HEK293 (cell line): ENCODE measurements around the gene EFNA2.

Experiments used
- GLIS2 ChIP-seq: fragments of 450-650 bp; formaldehyde crosslinking; IDR thresholded peaks from 2 replicates; pipeline ENCODE4 v1.5.1; 2016; ENCODE audit warnings: missing biosample characterization, missing genetic modification characterization
- KLF7 ChIP-seq: fragments of 450-650 bp; formaldehyde crosslinking; IDR thresholded peaks from 2 replicates; pipeline ENCODE4 v1.5.1; 2016; ENCODE audit warnings: missing biosample characterization, missing genetic modification characterization, borderline replicate concordance
- ZBTB8A ChIP-seq: fragments of 450-650 bp; formaldehyde crosslinking; IDR thresholded peaks from 2 replicates; pipeline ENCODE4 v1.5.1; 2016; ENCODE audit warnings: missing biosample characterization, missing genetic modification characterization
- ZEB2 ChIP-seq: fragments of 450-650 bp; formaldehyde crosslinking; IDR thresholded peaks from 2 replicates; pipeline ENCODE4 v1.5.1; 2016; ENCODE audit warnings: missing biosample characterization, missing genetic modification characterization
- ZNF157 ChIP-seq: fragments of 450-650 bp; formaldehyde crosslinking; IDR thresholded peaks from 2 replicates; pipeline ENCODE4 v1.5.1; 2016; ENCODE audit warnings: missing biosample characterization, missing genetic modification characterization
- ZNF174 ChIP-seq: fragments of 450-650 bp; formaldehyde crosslinking; IDR thresholded peaks from 2 replicates; pipeline ENCODE4 v1.5.0; 2017; ENCODE audit warnings: missing biosample characterization, mild to moderate bottlenecking, missing genetic modification characterization
- ZNF350 ChIP-seq: fragments of 450-650 bp; formaldehyde crosslinking; IDR thresholded peaks from 2 replicates; pipeline ENCODE4 v1.5.0; 2017; ENCODE audit warnings: missing biosample characterization, mild to moderate bottlenecking, missing genetic modification characterization
- ZNF501 ChIP-seq: fragments of 450-650 bp; formaldehyde crosslinking; IDR thresholded peaks from 2 replicates; pipeline ENCODE4 v1.5.1; 2016; ENCODE audit warnings: missing biosample characterization, missing genetic modification characterization
- ZNF510 ChIP-seq: fragments of 450-650 bp; formaldehyde crosslinking; IDR thresholded peaks from 2 replicates; pipeline ENCODE4 v1.5.1; 2018; ENCODE audit warnings: mild to moderate bottlenecking, missing genetic modification characterization, missing biosample characterization; ENCODE audit not compliant: insufficient replicate concordance
- ZNF660 ChIP-seq: fragments of 450-650 bp; IDR thresholded peaks from 2 replicates; pipeline ENCODE4 v1.5.1; 2018; ENCODE audit warnings: missing biosample characterization, mild to moderate bottlenecking, missing genetic modification characterization
- ZNF830 ChIP-seq: fragments of 450-650 bp; IDR thresholded peaks from 2 replicates; pipeline ENCODE4 v1.5.0; 2018; ENCODE audit warnings: missing biosample characterization, missing genetic modification characterization, low read depth, mild to moderate bottlenecking, moderate library complexity
- ZSCAN23 ChIP-seq: fragments of 450-650 bp; formaldehyde crosslinking; IDR thresholded peaks from 2 replicates; pipeline ENCODE4 v1.5.1; 2016; ENCODE audit warnings: missing biosample characterization, missing genetic modification characterization
- ZXDB ChIP-seq: fragments of 450-650 bp; formaldehyde crosslinking; IDR thresholded peaks from 2 replicates; pipeline ENCODE4 v1.5.1; 2016; ENCODE audit warnings: missing biosample characterization, missing genetic modification characterization
- TF ChIP-seq, protein P1 (sequence below): fragments of 450-650 bp; formaldehyde crosslinking; IDR thresholded peaks from 2 replicates; pipeline ENCODE4 v1.5.1; 2016; ENCODE audit warnings: missing biosample characterization, missing genetic modification characterization
- TF ChIP-seq, protein P2 (sequence below): fragments of 450-650 bp; formaldehyde crosslinking; IDR thresholded peaks from 2 replicates; pipeline ENCODE4 v1.5.1; 2016; ENCODE audit warnings: missing biosample characterization, missing genetic modification characterization
- TF ChIP-seq, protein P3 (sequence below): fragments of 450-650 bp; formaldehyde crosslinking; IDR thresholded peaks from 2 replicates; pipeline ENCODE4 v1.5.1; 2016; ENCODE audit warnings: missing biosample characterization, missing genetic modification characterization
- TF ChIP-seq, protein P4 (sequence below): fragments of 450-650 bp; formaldehyde crosslinking; IDR thresholded peaks from 2 replicates; pipeline ENCODE4 v1.5.1; 2016; ENCODE audit warnings: missing biosample characterization, missing genetic modification characterization, low read depth
- TF ChIP-seq, protein P5 (sequence below): fragments of 450-650 bp; formaldehyde crosslinking; IDR thresholded peaks from 2 replicates; pipeline ENCODE4 v1.5.1; 2016; ENCODE audit warnings: missing biosample characterization, missing genetic modification characterization
- TF ChIP-seq, protein P6 (sequence below): fragments of 450-650 bp; formaldehyde crosslinking; IDR thresholded peaks from 2 replicates; pipeline ENCODE4 v1.5.1; 2016; ENCODE audit warnings: missing biosample characterization, missing genetic modification characterization

The EFNA2 gene

DNA sequence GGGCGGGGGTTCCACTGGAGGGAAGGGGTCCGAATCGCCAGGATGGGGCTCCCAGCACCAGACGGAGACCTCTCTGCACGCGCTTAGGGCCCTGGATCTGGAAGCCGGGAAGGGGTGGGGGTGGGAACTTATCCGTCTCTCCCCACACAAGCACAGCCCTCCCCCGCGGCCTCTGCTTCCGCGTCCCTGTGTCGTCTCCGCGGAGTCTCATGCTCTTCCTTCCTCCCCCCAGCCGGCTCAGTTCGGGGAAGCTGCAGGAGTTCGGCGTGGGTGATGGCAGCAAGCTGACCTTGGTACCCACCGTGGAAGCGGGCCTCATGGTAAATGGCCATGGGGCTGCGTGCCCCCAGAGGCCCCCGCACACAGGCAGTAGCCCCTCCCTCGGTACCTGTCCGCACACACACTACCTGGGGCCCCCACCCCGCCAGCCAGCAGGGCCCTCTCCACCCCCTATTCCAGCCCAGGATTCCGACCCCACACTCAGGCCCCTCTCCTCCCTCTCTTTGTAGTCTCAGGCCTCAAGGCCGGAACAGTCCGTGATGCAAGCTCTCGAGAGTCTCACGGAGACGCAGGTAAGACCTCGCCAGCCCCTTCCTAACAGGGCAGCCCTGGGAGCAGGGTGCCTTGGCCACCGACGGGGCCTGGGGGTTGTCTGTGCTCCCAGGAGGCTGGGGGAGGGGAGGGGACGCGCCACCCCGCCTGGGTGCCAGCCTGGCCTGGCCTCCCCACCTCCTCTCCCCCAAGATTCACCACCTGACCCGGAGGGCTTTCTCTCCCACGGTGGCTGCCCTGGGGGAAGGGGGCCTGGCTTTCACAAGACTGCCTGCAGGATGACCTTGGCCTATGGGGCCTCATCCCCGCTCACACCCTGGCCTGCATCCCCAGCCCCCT, 34.1 kb upstream of the EFNA2 start (continued):
- TF ChIP-seq, protein P1, sequence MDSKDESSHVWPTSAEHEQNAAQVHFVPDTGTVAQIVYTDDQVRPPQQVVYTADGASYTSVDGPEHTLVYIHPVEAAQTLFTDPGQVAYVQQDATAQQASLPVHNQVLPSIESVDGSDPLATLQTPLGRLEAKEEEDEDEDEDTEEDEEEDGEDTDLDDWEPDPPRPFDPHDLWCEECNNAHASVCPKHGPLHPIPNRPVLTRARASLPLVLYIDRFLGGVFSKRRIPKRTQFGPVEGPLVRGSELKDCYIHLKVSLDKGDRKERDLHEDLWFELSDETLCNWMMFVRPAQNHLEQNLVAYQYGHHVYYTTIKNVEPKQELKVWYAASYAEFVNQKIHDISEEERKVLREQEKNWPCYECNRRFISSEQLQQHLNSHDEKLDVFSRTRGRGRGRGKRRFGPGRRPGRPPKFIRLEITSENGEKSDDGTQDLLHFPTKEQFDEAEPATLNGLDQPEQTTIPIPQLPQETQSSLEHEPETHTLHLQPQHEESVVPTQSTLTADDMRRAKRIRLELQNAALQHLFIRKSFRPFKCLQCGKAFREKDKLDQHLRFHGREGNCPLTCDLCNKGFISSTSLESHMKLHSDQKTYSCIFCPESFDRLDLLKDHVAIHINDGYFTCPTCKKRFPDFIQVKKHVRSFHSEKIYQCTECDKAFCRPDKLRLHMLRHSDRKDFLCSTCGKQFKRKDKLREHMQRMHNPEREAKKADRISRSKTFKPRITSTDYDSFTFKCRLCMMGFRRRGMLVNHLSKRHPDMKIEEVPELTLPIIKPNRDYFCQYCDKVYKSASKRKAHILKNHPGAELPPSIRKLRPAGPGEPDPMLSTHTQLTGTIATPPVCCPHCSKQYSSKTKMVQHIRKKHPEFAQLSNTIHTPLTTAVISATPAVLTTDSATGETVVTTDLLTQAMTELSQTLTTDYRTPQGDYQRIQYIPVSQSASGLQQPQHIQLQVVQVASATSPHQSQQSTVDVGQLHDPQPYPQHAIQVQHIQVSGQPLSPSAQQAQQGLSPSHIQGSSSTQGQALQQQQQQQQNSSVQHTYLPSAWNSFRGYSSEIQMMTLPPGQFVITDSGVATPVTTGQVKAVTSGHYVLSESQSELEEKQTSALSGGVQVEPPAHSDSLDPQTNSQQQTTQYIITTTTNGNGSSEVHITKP (tag by site-specific recombination): peak; percentile 81
- TF ChIP-seq ZXDB: peak; percentile 35; the same call in 1 of the 2 replicates
- no peak for TF ChIP-seq ZNF350 (tag by site-specific recombination)
- no peak for TF ChIP-seq ZNF157 (tag by site-specific recombination)
- TF ChIP-seq, protein P2, sequence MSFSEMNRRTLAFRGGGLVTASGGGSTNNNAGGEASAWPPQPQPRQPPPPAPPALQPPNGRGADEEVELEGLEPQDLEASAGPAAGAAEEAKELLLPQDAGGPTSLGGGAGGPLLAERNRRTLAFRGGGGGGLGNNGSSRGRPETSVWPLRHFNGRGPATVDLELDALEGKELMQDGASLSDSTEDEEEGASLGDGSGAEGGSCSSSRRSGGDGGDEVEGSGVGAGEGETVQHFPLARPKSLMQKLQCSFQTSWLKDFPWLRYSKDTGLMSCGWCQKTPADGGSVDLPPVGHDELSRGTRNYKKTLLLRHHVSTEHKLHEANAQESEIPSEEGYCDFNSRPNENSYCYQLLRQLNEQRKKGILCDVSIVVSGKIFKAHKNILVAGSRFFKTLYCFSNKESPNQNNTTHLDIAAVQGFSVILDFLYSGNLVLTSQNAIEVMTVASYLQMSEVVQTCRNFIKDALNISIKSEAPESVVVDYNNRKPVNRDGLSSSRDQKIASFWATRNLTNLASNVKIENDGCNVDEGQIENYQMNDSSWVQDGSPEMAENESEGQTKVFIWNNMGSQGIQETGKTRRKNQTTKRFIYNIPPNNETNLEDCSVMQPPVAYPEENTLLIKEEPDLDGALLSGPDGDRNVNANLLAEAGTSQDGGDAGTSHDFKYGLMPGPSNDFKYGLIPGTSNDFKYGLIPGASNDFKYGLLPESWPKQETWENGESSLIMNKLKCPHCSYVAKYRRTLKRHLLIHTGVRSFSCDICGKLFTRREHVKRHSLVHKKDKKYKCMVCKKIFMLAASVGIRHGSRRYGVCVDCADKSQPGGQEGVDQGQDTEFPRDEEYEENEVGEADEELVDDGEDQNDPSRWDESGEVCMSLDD (tag by site-specific recombination): peak; percentile 35
- TF ChIP-seq, protein P3, sequence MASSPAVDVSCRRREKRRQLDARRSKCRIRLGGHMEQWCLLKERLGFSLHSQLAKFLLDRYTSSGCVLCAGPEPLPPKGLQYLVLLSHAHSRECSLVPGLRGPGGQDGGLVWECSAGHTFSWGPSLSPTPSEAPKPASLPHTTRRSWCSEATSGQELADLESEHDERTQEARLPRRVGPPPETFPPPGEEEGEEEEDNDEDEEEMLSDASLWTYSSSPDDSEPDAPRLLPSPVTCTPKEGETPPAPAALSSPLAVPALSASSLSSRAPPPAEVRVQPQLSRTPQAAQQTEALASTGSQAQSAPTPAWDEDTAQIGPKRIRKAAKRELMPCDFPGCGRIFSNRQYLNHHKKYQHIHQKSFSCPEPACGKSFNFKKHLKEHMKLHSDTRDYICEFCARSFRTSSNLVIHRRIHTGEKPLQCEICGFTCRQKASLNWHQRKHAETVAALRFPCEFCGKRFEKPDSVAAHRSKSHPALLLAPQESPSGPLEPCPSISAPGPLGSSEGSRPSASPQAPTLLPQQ (tag by site-specific recombination): peak; percentile 11; the same call in 1 of the 2 replicates
- 0 out of 2 replicates have a peak, but pooled peaks have one; percentile 52 for TF ChIP-seq KLF7
- TF ChIP-seq GLIS2 (tag by site-specific recombination): peak; percentile 88
- no peak for TF ChIP-seq ZNF174 (tag by site-specific recombination)
- TF ChIP-seq ZBTB8A (tag by site-specific recombination): peak; percentile 7; the same call in 1 of the 2 replicates
- TF ChIP-seq, protein P4, sequence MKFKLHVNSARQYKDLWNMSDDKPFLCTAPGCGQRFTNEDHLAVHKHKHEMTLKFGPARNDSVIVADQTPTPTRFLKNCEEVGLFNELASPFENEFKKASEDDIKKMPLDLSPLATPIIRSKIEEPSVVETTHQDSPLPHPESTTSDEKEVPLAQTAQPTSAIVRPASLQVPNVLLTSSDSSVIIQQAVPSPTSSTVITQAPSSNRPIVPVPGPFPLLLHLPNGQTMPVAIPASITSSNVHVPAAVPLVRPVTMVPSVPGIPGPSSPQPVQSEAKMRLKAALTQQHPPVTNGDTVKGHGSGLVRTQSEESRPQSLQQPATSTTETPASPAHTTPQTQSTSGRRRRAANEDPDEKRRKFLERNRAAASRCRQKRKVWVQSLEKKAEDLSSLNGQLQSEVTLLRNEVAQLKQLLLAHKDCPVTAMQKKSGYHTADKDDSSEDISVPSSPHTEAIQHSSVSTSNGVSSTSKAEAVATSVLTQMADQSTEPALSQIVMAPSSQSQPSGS: no peak
- peak; percentile 88 for TF ChIP-seq ZEB2
- TF ChIP-seq, protein P5, sequence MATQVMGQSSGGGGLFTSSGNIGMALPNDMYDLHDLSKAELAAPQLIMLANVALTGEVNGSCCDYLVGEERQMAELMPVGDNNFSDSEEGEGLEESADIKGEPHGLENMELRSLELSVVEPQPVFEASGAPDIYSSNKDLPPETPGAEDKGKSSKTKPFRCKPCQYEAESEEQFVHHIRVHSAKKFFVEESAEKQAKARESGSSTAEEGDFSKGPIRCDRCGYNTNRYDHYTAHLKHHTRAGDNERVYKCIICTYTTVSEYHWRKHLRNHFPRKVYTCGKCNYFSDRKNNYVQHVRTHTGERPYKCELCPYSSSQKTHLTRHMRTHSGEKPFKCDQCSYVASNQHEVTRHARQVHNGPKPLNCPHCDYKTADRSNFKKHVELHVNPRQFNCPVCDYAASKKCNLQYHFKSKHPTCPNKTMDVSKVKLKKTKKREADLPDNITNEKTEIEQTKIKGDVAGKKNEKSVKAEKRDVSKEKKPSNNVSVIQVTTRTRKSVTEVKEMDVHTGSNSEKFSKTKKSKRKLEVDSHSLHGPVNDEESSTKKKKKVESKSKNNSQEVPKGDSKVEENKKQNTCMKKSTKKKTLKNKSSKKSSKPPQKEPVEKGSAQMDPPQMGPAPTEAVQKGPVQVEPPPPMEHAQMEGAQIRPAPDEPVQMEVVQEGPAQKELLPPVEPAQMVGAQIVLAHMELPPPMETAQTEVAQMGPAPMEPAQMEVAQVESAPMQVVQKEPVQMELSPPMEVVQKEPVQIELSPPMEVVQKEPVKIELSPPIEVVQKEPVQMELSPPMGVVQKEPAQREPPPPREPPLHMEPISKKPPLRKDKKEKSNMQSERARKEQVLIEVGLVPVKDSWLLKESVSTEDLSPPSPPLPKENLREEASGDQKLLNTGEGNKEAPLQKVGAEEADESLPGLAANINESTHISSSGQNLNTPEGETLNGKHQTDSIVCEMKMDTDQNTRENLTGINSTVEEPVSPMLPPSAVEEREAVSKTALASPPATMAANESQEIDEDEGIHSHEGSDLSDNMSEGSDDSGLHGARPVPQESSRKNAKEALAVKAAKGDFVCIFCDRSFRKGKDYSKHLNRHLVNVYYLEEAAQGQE (tag by site-specific recombination): peak; percentile 4; the same call in 1 of the 2 replicates
- TF ChIP-seq, protein P6, sequence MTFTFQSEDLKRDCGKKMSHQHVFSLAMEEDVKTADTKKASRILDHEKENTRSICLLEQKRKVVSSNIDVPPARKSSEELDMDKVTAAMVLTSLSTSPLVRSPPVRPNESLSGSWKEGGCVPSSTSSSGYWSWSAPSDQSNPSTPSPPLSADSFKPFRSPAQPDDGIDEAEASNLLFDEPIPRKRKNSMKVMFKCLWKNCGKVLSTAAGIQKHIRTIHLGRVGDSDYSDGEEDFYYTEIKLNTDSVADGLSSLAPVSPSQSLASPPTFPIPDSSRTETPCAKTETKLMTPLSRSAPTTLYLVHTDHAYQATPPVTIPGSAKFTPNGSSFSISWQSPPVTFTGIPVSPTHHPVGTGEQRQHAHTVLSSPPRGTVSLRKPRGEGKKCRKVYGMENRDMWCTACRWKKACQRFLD (tag by site-specific recombination): no peak
- TF ChIP-seq ZNF830 (tag by site-specific recombination): no peak
- no peak for TF ChIP-seq ZNF510 (tag by site-specific recombination)
- no peak; the same call in 1 of the 2 replicates for TF ChIP-seq ZSCAN23 (tag by site-specific recombination)
- no peak; the same call in 1 of the 2 replicates for TF ChIP-seq ZNF501 (tag by site-specific recombination)
- no peak for TF ChIP-seq ZNF660
